Fibroblast of lung (primary cell): ENCODE results near the gene ANKRD13D. TPM values are rescaled to one million over a fixed set of nuclear protein-coding genes. Genes with fewer than 3 reads are reported as not detected.

Experiments
- DNase-seq, 2 donors: peaks; one replicate each; pipeline versions ENCODE4 v3.0.0 to v3.0.0-alpha.2; 2010; ENCODE audit warnings: low read depth in 2 of 2
- H2AFZ ChIP-seq: 2 replicates; pipeline ENCODE4 v1.5.1; 2012; ENCODE audit warnings: low read length, control low read depth, inconsistent platforms
- H3K27ac ChIP-seq: 2 replicates; pipeline ENCODE4 v1.5.1; 2011; ENCODE audit warnings: low read length, control low read depth; ENCODE audit not compliant: insufficient read depth
- H3K27me3 ChIP-seq: 2 replicates; pipeline ENCODE4 v1.5.1; 2011; ENCODE audit warnings: mild to moderate bottlenecking, low read length; ENCODE audit not compliant: control insufficient read depth, insufficient read depth
- H3K36me3 ChIP-seq: 2 replicates; pipeline ENCODE4 v1.5.1; 2011; ENCODE audit warnings: low read length; ENCODE audit not compliant: control insufficient read depth, insufficient read depth
- H3K4me1 ChIP-seq: 2 replicates; pipeline ENCODE4 v1.5.1; 2011; ENCODE audit warnings: low read length; ENCODE audit not compliant: control insufficient read depth, insufficient read depth; ENCODE audit errors: extremely low read depth
- H3K4me2 ChIP-seq: 2 replicates; pipeline ENCODE4 v1.5.1; 2011; ENCODE audit warnings: low read length, control low read depth; ENCODE audit not compliant: insufficient read depth; ENCODE audit errors: extremely low read depth
- H3K4me3 ChIP-seq, 4 experiments: fragments of 200-600 bp in 1 of 4; sonication (generic) in 1 of 4; replicated peaks in 1 of 4; 2 replicates each; pipeline ENCODE4 v1.5.1; 2011 to 2016; ENCODE audit warnings: low read length in 4 of 4, low read depth in 3 of 4, mild to moderate bottlenecking in 3 of 4, control low read depth in 2 of 4, inconsistent platforms in 1 of 4, mixed read lengths in 1 of 4; ENCODE audit not compliant: insufficient read depth in 1 of 4; ENCODE audit errors: control extremely low read depth in 1 of 4
- H3K79me2 ChIP-seq: 2 replicates; pipeline ENCODE4 v1.5.1; 2012; ENCODE audit warnings: mild to moderate bottlenecking, low read length, inconsistent platforms; ENCODE audit not compliant: control insufficient read depth, insufficient read depth
- H3K9ac ChIP-seq: 2 replicates; pipeline ENCODE4 v1.5.1; 2011; ENCODE audit warnings: mild to moderate bottlenecking, low read length, control low read depth; ENCODE audit not compliant: insufficient read depth
- H3K9me3 ChIP-seq: 2 replicates; pipeline ENCODE4 v1.5.1; 2012; ENCODE audit warnings: low read depth, low read length; ENCODE audit not compliant: control insufficient read depth, insufficient read depth
- H4K20me1 ChIP-seq: 2 replicates; pipeline ENCODE4 v1.5.1; 2011; ENCODE audit warnings: low read length; ENCODE audit not compliant: control insufficient read depth, insufficient read depth; ENCODE audit errors: extremely low read depth
- EZH2 ChIP-seq: IDR thresholded peaks from 2 replicates; pipeline ENCODE4 v1.5.1; 2012; ENCODE audit warnings: low read length, control low read depth, mild to moderate bottlenecking; ENCODE audit errors: missing control alignments
- polyA plus RNA-seq, 2 donors: library from polyadenylated mRNA; depleted of rRNA in 1 of 2; stranded (reverse) in 1 of 2; unstranded in 1 of 2; fragments of >200 nt; gene quantifications; 2 replicates each; pipeline ENCODE4 v1.2.1, GENCODE V29; 2011 to 2012; ENCODE audit warnings: missing spikeins in 1 of 2
- total RNA-seq: library from RNA; depleted of rRNA; stranded (reverse); fragments of >200 nt; gene quantifications from 2 replicates; pipeline ENCODE4 v1.2.1, GENCODE V29; 2014
- TF ChIP-seq, protein P1 (sequence below), 2 donors: IDR thresholded peaks in 1 of 2; conservative IDR thresholded peaks in 1 of 2; 1 replicate in 1 of 2; 2 replicates in 1 of 2; pipeline ENCODE4 v1.5.1; 2011 to 2012; ENCODE audit warnings: low read length in 2 of 2, control low read depth in 1 of 2, inconsistent platforms in 1 of 2, low read depth in 1 of 2, mild to moderate bottlenecking in 1 of 2

The ANKRD13D gene
- total and polyA plus RNA-seq, 2 donors (not counting 1 experiment from before 2014, with no cell fraction given), result 11.5 to 45.4 TPM

DNA sequence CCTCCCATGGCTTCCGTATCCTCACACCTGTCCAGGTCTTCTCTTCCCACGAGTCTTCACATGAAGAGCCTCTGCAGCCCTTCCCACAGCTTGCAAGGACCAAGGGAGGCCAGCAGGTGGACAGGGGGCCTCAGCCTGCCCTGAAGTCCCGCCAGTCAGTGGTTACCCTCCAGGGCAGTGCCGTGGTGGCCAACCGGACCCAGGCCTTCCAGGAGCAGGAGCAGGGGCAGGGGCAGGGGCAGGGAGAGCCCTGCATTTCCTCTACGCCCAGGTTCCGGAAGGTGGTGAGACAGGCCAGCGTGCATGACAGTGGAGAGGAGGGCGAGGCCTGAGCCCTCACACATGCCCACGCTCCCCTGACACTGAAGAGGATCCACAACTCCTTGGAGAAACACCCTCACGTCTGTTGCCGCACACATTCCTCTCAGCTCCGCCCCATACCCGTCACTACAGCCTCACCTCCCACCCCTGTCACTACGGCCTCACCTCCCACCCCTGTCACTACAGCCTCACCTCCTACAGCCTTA, 22.5 kb downstream of the ANKRD13D start:
- no peak for TF ChIP-seq EZH2
- TF ChIP-seq, protein P1, sequence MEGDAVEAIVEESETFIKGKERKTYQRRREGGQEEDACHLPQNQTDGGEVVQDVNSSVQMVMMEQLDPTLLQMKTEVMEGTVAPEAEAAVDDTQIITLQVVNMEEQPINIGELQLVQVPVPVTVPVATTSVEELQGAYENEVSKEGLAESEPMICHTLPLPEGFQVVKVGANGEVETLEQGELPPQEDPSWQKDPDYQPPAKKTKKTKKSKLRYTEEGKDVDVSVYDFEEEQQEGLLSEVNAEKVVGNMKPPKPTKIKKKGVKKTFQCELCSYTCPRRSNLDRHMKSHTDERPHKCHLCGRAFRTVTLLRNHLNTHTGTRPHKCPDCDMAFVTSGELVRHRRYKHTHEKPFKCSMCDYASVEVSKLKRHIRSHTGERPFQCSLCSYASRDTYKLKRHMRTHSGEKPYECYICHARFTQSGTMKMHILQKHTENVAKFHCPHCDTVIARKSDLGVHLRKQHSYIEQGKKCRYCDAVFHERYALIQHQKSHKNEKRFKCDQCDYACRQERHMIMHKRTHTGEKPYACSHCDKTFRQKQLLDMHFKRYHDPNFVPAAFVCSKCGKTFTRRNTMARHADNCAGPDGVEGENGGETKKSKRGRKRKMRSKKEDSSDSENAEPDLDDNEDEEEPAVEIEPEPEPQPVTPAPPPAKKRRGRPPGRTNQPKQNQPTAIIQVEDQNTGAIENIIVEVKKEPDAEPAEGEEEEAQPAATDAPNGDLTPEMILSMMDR (conservative IDR thresholded peaks at IDR 0.05 in 1 of 2, IDR thresholded peaks at IDR 0.05 in 1 of 2; ENCODE audit: low read depth in 1 of 2, low read length in 2 of 2), result no peak
- Histone ChIP-seq H3K4me3 (no peak overlapping the region), H3K4me1 (no peaks in the 10 kb centered on the region), H3K27me3 (no peaks in the 10 kb centered on the region), H4K20me1 (no peaks in the 10 kb centered on the region), H3K27ac (no peak overlapping the region), H3K9ac (no peak overlapping the region), H3K79me2 (no peaks in the 10 kb centered on the region), H3K9me3 (no peaks in the 10 kb centered on the region), H3K36me3 (peaks cover 2% of the 10 kb centered on the region), H3K4me2 (no peak overlapping the region), H2AFZ (no peak overlapping the region)
- DNase-seq, result no peak

DNA sequence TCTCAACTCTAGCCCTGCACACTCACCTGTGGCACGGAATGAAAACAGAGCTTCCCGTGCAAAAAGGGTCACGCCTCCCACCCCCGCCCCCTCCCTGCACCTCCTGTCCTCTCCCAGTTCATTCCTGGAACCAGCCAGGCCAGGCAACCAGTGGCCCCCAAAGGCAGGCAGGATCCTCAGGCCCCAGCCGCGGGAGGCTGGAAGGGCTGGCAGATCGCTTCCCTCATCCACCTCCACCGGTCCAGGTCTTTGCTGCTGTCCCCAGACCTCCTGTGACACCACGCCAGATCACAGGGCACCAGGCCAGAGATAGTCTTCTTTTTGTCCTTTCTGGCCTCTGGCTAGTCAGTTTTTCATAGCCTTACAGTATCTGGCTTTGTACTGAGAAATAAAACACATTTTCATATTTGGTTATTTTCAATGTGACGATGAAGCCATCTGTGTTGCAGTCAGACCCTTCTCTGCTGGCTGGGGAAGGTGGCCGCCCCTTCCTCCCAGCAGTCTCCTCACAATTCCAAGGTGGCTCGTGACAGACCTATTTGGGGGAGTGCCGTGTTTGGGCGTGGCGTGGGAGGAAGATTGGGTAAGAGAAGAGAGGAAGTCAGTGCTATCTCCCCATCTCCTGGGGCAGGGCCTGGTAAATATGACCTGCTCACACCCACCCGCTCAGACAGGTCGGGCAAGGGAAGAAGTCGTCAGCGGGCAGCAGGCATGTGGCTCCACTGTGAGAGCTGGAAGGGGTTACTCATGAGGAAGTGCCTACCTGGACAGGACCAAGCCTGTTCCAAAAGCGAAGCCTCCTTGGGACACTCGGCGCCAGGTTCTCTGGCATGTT, 23.3 kb downstream of the ANKRD13D start:
- Histone ChIP-seq H3K79me2 (no peaks in the 10 kb centered on the region), H3K4me1 (no peaks in the 10 kb centered on the region), H3K36me3 (peaks cover 2% of the 10 kb centered on the region), H4K20me1 (no peaks in the 10 kb centered on the region), H3K4me3 (no peak overlapping the region), H3K9ac (no peak overlapping the region), H3K9me3 (no peaks in the 10 kb centered on the region), H3K4me2 (no peak overlapping the region), H2AFZ (no peak overlapping the region), H3K27me3 (no peaks in the 10 kb centered on the region), H3K27ac (no peak overlapping the region)
- DNase-seq, result no peak
- TF ChIP-seq, protein P1 (conservative IDR thresholded peaks at IDR 0.05 in 1 of 2, IDR thresholded peaks at IDR 0.05 in 1 of 2; ENCODE audit: low read depth in 1 of 2, low read length in 2 of 2), result no peak
- no peak for TF ChIP-seq EZH2

DNA sequence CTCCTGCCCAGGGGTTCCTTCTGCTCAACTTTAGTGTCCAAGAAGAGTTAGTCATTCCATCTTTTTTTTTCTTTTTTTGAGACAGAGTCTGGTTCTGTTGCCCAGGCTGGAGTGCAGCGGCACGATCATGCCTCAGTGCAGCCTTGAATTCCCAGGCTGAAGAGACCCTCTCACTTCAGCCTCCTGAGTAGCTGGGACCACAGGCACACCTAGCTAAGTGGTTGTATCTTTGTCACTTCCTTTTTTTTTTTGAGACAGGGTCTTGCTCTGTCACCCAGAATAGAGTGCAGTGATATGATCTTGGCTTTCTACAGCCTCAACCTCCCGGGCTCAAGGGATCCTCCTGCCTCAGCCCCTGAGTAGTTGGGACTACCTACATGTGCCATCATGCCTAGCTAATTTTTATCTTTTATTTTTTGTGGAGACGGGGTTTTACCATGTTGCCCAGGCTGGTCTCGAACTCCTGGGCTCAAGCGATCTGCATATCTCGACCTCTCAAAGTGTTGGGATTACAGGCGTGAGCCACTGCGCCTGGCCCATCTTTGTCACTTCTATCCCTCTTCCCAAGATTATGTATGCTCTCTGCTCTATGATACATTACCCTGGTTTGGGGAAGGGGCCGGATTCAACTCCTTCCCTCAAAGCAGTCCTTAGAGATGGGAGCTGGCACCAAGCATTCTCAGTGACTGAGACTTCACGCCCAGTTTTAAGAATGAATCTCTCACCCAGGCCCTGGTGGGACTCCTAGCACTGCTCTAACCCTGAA, 24.2 kb downstream of the ANKRD13D start:
- DNase-seq, result no peak
- Histone ChIP-seq H3K4me1 (no peaks in the 10 kb centered on the region), H2AFZ (no peak overlapping the region), H3K79me2 (no peaks in the 10 kb centered on the region), H3K27me3 (no peaks in the 10 kb centered on the region), H3K9me3 (no peaks in the 10 kb centered on the region), H3K36me3 (peaks cover 2% of the 10 kb centered on the region), H3K4me3 (no peak overlapping the region), H3K27ac (no peak overlapping the region), H4K20me1 (no peaks in the 10 kb centered on the region), H3K4me2 (no peak overlapping the region), H3K9ac (no peak overlapping the region)
- TF ChIP-seq EZH2, result no peak
- TF ChIP-seq, protein P1 (conservative IDR thresholded peaks at IDR 0.05 in 1 of 2, IDR thresholded peaks at IDR 0.05 in 1 of 2; ENCODE audit: low read depth in 1 of 2, low read length in 2 of 2), result no peak
